HG03060 (cell line): ENCODE data around the gene MGAT5.

ENCODE experiments used
- ATAC-seq: cut with Tn5 transposase; IDR thresholded peaks from one replicate; pipeline ENCODE4 v1.9.1; 2021; ENCODE audit warnings: low read depth, moderate number of reproducible peaks; ENCODE audit not compliant: unreplicated experiment

The MGAT5 gene

DNA sequence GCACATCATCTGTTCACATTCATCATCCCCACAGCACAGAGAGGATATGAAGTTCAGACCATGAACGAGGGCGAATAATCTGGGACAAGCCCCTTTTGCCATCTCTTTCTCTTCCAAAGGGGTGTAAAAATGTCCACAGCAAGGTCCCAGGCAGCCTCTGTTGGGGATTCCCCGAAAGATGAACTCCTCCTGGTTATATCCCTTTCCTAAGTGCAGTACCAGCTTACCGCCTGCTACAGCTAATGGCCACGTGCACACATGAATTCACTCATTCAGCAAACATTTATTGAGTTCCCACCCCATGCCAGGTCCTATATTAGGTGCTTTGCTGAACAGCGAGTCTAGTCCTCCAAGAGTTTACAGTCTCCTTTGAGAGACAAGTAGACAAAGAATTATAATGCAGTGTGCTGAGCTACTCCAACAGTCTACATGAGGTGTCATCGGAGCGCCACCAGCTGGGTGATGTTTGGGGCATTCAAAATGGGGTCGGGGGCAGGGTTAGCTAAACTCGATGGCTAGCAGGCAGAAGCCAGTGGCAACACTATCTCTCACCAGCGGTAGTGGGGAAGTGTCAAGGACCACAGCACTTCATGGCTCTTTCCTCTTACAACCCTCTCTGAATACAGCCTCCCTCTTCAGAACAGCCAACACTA is 236.0 kb downstream of the MGAT5 start:
- ATAC-seq, result no peak

DNA sequence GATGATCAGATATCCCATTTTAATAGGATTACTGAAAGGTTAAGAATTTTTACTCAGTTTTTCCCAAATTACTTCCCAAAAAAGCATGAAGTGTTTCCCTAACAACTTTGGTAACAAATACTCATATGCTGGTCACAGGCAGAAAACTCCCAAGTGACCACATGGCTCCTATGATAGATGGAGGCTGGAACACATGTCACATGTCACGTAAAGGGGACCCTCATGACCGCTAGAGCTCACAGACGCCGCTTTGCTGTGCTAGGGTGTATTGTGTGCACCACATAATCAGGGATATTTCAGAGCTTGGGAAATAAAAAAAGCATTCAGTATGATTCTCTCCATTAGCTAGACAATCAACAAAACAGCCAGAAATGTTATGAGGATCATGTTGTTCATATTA is 236.7 kb downstream of the MGAT5 start:
- no peak for ATAC-seq

DNA sequence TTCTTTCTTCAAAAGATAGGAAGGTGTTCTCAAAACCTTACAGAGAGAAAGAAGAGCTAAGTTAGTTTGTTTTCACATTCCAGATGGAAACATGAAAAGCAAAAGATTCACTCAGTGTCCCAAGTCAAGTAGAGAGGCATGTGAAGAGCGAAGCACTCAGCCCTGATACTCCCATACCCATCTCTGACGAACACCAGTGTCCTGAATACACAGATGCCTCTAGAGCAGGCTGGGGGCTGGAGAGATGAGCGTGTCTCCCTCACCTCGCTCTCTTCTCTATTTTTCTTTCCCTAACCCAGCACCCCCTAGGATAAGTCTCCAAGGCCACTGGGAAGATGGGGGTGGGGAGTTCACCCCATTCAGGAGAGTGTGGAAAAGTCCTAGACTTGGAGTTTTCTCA is 237.2 kb downstream of the MGAT5 start:
- no peak for ATAC-seq

DNA sequence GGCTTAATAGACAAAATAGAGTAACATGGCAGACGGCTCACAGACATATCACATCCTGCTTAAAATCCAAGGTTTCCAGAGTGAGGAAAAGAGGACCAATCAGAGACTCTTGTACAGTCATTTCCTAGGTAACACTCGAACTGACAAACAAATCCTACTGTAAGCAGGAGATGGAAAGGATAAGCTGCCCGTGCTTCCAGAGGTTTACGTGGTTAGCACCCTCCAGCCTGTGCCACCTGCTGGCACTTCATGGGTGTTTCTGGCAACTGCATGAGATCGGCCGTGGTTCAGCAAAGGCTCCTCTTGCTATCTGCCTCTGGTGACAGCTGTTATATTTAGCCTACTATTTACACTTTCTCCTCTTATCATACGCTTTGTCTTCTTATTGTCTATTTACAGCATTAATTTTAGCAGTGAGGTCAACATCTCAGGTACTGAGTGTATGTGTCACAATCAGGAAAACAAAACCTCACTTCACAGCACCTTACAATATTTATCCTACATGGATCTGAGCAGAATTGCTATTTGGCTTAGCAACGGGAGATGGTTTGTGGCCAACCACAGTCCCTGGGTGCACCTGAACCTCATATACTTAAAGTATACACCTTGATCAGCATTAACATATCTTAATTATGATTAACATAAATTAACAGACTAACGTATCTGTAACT is 238.0 kb downstream of the MGAT5 start:
- no peak for ATAC-seq

DNA sequence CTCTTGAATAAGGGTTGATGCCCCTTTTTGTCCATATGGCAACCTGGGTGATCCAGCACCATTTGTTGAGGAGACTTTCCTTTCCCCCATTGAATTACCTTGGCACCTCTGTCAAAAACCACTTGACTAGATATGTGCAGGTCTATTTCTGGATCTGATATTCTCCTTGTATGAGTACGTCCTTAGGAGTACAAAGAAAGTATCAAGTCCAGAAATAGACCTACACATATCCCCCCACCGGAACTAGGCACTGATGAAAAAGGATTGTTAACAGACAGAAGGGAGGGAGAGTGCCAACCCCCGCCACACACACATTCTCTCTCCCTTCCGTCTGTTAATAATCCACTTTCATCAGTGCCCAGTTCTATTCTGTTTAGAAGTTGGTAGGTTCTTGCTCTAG is 239.9 kb downstream of the MGAT5 start:
- no peak for ATAC-seq

DNA sequence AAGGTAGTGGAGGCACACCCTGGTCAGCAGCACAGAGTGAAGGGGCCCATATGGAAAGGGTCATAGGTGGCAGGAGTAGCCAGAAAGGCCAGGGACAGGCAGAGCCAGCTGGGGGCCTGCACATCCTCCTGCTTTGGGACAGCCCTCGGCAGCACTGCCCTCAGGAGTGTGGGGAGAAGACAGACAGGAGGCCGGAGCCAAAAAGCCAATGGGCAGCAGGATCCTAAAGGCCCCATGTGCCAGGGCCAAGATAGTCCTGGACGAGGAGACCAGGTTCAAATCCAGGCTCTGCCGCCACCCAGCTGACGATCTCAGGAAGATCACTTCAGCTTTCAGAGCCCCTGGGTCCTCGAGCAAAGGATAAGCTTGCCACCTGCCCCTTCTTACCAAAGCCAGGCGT is 244.8 kb downstream of the MGAT5 start:
- ATAC-seq, result no peak

DNA sequence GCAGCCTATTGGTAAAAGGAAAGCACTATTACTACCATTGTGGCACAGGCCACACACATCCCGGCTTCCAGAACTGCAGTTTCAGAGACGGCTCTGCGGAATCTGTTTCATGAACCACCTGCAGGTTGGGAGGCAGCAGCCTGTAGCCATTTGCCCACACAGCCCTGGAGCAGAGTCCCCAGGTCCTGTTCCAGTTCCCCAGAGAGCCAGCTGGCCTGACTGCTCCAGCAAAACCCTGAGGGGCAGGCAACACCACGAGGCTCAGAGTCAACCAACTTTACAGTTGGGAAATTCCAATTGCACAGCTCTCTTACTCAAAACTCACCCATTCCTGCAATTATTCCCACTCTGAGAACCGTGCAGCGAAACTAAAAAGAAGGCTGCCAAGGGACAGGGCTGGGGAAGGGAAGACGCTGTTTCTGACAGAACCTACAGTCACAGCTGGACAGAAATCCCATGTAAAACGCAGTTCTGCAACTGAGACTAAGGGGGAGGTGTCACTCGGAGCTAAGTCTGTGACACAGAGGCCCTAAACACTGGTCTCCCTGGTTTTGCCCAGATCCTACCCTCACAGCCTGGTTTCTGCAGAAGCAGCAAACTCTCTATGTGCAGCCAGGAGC is 245.5 kb downstream of the MGAT5 start:
- no peak for ATAC-seq

DNA sequence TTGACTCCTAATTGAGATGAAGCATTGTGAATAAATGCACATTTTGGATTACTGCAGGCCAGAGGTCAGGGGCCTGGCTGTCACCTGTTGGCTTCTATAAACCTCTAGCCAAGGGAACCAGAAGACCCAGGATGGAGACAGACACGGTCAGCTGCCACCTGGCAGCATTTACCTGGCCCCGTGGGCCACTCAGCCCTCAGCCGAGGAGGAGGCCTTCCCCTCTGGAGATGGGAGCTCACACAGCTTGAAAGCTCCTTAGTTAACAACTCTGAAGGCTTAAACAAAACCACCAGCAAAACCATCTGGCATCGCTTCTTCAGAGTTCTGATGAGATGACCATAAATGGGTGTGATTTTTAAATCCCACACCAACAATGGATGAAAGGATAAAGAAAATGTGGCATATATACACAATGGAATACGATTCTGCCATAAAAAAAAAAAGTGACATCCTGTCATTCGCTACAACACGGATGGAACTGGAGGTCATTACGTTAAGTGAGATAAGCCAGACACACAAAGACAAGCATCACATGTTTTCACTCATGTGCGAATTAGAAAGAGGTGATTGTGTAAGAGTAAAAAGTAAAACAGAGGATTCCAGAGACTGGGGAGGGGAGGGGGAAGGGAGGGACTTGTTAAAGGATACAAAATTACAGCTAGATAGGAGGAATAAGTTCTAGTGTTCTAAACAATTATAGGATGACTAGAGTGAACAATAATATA is 246.5 kb downstream of the MGAT5 start:
- no peak for ATAC-seq

DNA sequence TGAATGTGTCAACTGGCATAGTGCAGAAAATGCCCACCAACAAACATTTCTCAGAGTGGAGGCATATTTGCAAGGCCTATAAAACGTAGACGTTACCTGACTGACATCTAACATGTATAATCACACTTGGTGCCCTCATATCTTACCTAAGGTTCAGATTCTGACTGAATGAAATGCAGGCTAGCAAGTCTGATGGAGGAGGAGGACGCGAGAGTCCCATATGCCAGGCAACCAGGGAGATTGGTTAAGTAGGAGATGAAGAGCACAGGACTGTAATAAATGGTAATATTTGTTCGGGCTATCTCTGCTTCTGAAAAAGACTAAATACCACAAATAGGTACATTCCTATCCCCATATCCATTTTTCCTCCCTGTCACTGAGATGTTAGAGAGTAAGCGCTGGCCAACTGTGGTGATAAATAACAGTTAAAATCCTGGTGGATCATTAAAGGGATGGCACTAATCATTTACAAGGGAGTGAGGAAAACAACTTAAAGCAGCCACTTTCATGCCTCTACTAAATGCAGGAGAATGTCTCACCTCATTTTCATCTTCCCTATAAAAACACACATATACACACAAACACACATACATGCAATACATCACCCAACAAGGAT is 247.7 kb downstream of the MGAT5 start:
- no peak for ATAC-seq

DNA sequence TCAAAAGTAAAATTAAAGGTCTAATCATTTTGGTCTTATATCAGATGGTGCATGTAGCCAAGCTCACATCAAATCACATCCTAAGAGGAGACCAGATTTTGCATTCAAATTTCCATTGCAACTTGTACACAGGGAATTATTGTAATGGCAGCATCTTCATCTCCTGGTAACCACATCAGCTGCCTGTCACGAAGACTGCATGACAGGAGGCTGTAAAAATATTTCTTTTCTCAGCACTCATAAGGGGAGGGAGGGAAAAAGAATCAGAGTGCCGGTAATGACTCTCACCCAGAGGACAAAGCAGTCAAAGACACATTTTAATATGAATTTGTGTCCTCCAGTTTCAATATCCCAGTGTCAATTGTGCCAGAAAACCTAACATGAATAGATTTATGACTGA is 248.2 kb downstream of the MGAT5 start:
- ATAC-seq, result no peak
